ENCODE measurements around the gene NCAM1. TPM values are rescaled to one million over a fixed set of nuclear protein-coding genes. Genes with fewer than 3 reads are reported as not detected.

NCAM1 gene
- total RNA-seq, 1 donor from 2014 or later = 76.7 TPM

- TF ChIP-seq CTCF (conservative IDR thresholded peaks at IDR 0.05) = no peak
- H3K36me3 Mint-ChIP-seq (ENCODE audit: low read depth) = no peaks in the 10 kb centered on the region
- no peaks in the 10 kb centered on the region for H3K9me3 Mint-ChIP-seq
- H3K4me3 Mint-ChIP-seq = no peak overlapping the region
- DNase-seq (ENCODE audit: low read depth, low spot score) = no peak
- H3K27ac Mint-ChIP-seq (ENCODE audit: unreplicated experiment) = no peak overlapping the region
- no peaks in the 10 kb centered on the region for H3K27me3 Mint-ChIP-seq (ENCODE audit: low read depth)
- peaks cover 47% of the 10 kb centered on the region for H3K4me1 Mint-ChIP-seq
Observed at GRCh38 chr11:113129261-113129992, 168.2 kb downstream of the NCAM1 start.

GRCh38 chr11:113131036-113131775, 170.0 kb downstream of the NCAM1 start:
- Mint-ChIP-seq H3K4me1 (peaks cover 47% of the 10 kb centered on the region), H3K9me3 (no peaks in the 10 kb centered on the region), H3K27me3 (ENCODE audit: low read depth) (no peaks in the 10 kb centered on the region), H3K36me3 (ENCODE audit: low read depth) (no peaks in the 10 kb centered on the region), H3K27ac (ENCODE audit: unreplicated experiment) (no peak overlapping the region), H3K4me3 (no peak overlapping the region)
- no peak for DNase-seq (ENCODE audit: low read depth, low spot score)
- no peak for TF ChIP-seq CTCF (conservative IDR thresholded peaks at IDR 0.05)

GRCh38 chr11:113133071-113133470, 171.9 kb downstream of the NCAM1 start:
- Mint-ChIP-seq H3K27ac (ENCODE audit: unreplicated experiment) (no peak overlapping the region), H3K4me3 (no peak overlapping the region), H3K9me3 (no peaks in the 10 kb centered on the region), H3K4me1 (peaks cover 53% of the 10 kb centered on the region), H3K27me3 (ENCODE audit: low read depth) (peaks cover 2% of the 10 kb centered on the region), H3K36me3 (ENCODE audit: low read depth) (no peaks in the 10 kb centered on the region)
- DNase-seq (ENCODE audit: low read depth, low spot score) = no peak
- TF ChIP-seq CTCF (conservative IDR thresholded peaks at IDR 0.05) = no peak

- peaks cover 45% of the 10 kb centered on the region for H3K4me1 Mint-ChIP-seq
- peaks cover 2% of the 10 kb centered on the region for H3K27me3 Mint-ChIP-seq (ENCODE audit: low read depth)
Observed at GRCh38 chr11:113134626-113135025, 173.4 kb downstream of the NCAM1 start.

More at GRCh38 chr11:113134626-113135025, 173.4 kb downstream of the NCAM1 start:
- no peak for DNase-seq (ENCODE audit: low read depth, low spot score)
- TF ChIP-seq CTCF (conservative IDR thresholded peaks at IDR 0.05) = no peak
- Mint-ChIP-seq H3K9me3 (no peaks in the 10 kb centered on the region), H3K27ac (ENCODE audit: unreplicated experiment) (no peak overlapping the region), H3K4me3 (no peak overlapping the region), H3K36me3 (ENCODE audit: low read depth) (no peaks in the 10 kb centered on the region)

Data from neural crest cell (in vitro differentiated cells).